Testis (tissue), 3 donors: ENCODE data around the gene RAB22A. TPM values are rescaled to one million over a fixed set of nuclear protein-coding genes. Genes with fewer than 3 reads are reported as not detected.

ENCODE experiments used
- DNase-seq: peaks from one replicate; pipeline ENCODE4 v3.0.0-alpha.2; 2019
- H3K27ac ChIP-seq, 2 donors: fragments of 200-600 bp; sonication (generic); one replicate each; pipeline ENCODE4 v1.5.1; 2019
- H3K27me3 ChIP-seq: fragments of 200-600 bp; sonication (generic); one replicate; pipeline ENCODE4 v1.5.1; 2019
- H3K36me3 ChIP-seq: fragments of 200-600 bp; sonication (generic); one replicate; pipeline ENCODE4 v1.5.1; 2017; ENCODE audit warnings: low read depth; ENCODE audit errors: missing control alignments
- H3K4me1 ChIP-seq: fragments of 200-600 bp; sonication (generic); one replicate; pipeline ENCODE4 v1.5.1; 2019
- H3K4me3 ChIP-seq, 2 donors: fragments of 200-600 bp; sonication (generic); one replicate each; pipeline ENCODE4 v1.5.1; 2017 to 2019
- H3K9me3 ChIP-seq: fragments of 200-600 bp; sonication (generic); one replicate; pipeline ENCODE4 v1.5.1; 2017
- CTCF ChIP-seq, 3 experiments: fragments of 450-650 bp in 2 of 3; fragments of 200-600 bp in 1 of 3; sonication (generic) in 1 of 3; IDR thresholded peaks; one replicate each; pipeline ENCODE4 v1.5.1; 2016 to 2019; ENCODE audit warnings: antibody characterized with exemption in 3 of 3, mild to moderate bottlenecking in 2 of 3, moderate library complexity in 1 of 3
- POLR2A ChIP-seq: fragments of 450-650 bp; IDR thresholded peaks from one replicate; pipeline ENCODE4 v1.6.1; 2017; ENCODE audit warnings: antibody characterized with exemption, mild to moderate bottlenecking, moderate library complexity
- WGBS, 2 donors: methylation state at CpG; one replicate each; pipeline ENCODE4 v1.1.5; 2018; 5-methylcytosine and 5-hydroxymethylcytosine counted together
- intact Hi-C: fragments of 100-400 bp; cut with DNase I; formaldehyde crosslinking; loops from one replicate; pipeline ENCODE4 v1.15.1; 2023; ENCODE audit warnings: low total_unique reads
- polyA plus RNA-seq: library from polyadenylated mRNA; stranded (reverse); fragments of 350-450 nt; fragmentation: Illumina TruSeq; extraction: RNeasy Lipid Tissue Mini Kit (QIAGEN cat#74804); gene quantifications from one replicate; pipeline ENCODE4 v1.2.3, GENCODE V29; 2014; ENCODE audit warnings: low read depth, low replicate concordance; ENCODE audit not compliant: insufficient read depth
- total RNA-seq, 2 donors: library from RNA; depleted of rRNA; stranded (reverse); fragments of >200 nt; gene quantifications; one replicate each; pipeline ENCODE4 v1.2.3, GENCODE V29; 2016

RAB22A gene
- total and polyA plus RNA-seq, 3 donors from 2014 or later: 11.2 to 20.8 (median 19.2) TPM

GRCh38 chr20:58289143-58289542 is 20.4 kb upstream of the RAB22A start:
- no peak for DNase-seq
- no peaks in the 10 kb centered on the region for H3K27me3 ChIP-seq
- intact Hi-C loops: no loop called here

GRCh38 chr20:58293453-58293852 is 16.1 kb upstream of the RAB22A start:
- DNase-seq: no peak
- no peak overlapping the region for H3K27ac ChIP-seq
- 95 to 96% methylated on average over 2 of the region's 2 CpGs for WGBS, 2 donors
- no peaks in the 10 kb centered on the region for H3K27me3 ChIP-seq
- no peaks in the 10 kb centered on the region for H3K4me1 ChIP-seq
- no peaks in the 10 kb centered on the region for H3K36me3 ChIP-seq
- TF ChIP-seq POLR2A: no peak
- TF ChIP-seq CTCF (IDR thresholded peaks at IDR 0.05): no peak
- H3K9me3 ChIP-seq: no peaks in the 10 kb centered on the region
- intact Hi-C loops: no loop called here
- H3K4me3 ChIP-seq: no peak overlapping the region

More at GRCh38 chr20:58289143-58289542, 20.4 kb upstream of the RAB22A start:
- H3K9me3 ChIP-seq: no peaks in the 10 kb centered on the region
- H3K4me1 ChIP-seq: no peaks in the 10 kb centered on the region
- no peak overlapping the region for H3K4me3 ChIP-seq
- 97% methylated on average over 2 of the region's 2 CpGs for WGBS, 2 donors
- no peak overlapping the region for H3K27ac ChIP-seq
- TF ChIP-seq CTCF (IDR thresholded peaks at IDR 0.05): no peak
- TF ChIP-seq POLR2A: no peak
- no peaks in the 10 kb centered on the region for H3K36me3 ChIP-seq

- Histone ChIP-seq H3K4me3 (no peak overlapping the region), H3K4me1 (no peaks in the 10 kb centered on the region), H3K27ac (no peak overlapping the region), H3K9me3 (no peaks in the 10 kb centered on the region), H3K27me3 (no peaks in the 10 kb centered on the region), H3K36me3 (no peaks in the 10 kb centered on the region)
- no peak for TF ChIP-seq CTCF (IDR thresholded peaks at IDR 0.05)
- intact Hi-C loops: no loop called here
- WGBS, 2 donors: 81 to 88% methylated on average over 13 of the region's 13 CpGs
- no peak for DNase-seq
Measured at GRCh38 chr20:58294497-58295455, 14.7 kb upstream of the RAB22A start.

- Histone ChIP-seq H3K36me3 (no peaks in the 10 kb centered on the region), H3K4me3 (no peak overlapping the region), H3K4me1 (no peaks in the 10 kb centered on the region), H3K27ac (no peak overlapping the region), H3K9me3 (no peaks in the 10 kb centered on the region), H3K27me3 (no peaks in the 10 kb centered on the region)
- DNase-seq: no peak
- TF ChIP-seq CTCF (IDR thresholded peaks at IDR 0.05): no peak
- WGBS, 2 donors: 79 to 80% methylated on average over 7 of the region's 7 CpGs
- intact Hi-C loops: no loop called here
Measured at GRCh38 chr20:58296051-58296837, 13.3 kb upstream of the RAB22A start.
